ENCODE measurements around the gene FRG1.
"Not testable (repeated sequence)": the region's sequence is repeated elsewhere in the genome, so short reads cannot be mapped to it uniquely, and the experiment has no call there.

FRG1 gene

DNA sequence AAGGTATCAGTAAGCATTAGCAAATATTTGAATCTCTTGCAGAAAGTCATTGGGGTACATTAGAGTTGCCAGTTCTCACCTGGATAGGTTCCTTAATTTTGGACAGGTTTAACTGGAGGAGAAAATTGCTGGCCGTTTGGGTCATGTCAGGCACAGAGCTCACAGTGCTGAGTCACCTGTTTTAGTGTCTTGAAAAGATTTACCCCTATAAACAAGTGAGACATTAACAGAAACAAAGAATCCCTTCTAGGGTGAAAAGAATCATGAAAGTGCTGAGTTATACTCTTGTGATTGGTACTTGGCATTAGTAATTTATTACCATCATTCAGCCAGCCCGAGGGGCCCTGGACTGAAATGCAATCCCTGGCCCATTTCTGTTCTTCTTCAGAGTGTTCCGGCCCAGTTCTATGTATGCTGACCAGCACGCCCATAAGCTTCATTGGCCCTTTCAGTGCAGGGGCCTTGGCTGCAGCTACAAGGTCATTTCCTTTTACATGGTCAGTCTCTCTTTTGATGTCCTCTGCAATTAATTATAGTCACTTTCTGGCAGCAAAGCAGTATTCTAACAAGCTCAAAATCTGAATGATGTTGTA is 45.1 kb downstream of the FRG1 start:
- DNase-seq (ENCODE audit: low spot score) = not testable (repeated sequence)

DNA sequence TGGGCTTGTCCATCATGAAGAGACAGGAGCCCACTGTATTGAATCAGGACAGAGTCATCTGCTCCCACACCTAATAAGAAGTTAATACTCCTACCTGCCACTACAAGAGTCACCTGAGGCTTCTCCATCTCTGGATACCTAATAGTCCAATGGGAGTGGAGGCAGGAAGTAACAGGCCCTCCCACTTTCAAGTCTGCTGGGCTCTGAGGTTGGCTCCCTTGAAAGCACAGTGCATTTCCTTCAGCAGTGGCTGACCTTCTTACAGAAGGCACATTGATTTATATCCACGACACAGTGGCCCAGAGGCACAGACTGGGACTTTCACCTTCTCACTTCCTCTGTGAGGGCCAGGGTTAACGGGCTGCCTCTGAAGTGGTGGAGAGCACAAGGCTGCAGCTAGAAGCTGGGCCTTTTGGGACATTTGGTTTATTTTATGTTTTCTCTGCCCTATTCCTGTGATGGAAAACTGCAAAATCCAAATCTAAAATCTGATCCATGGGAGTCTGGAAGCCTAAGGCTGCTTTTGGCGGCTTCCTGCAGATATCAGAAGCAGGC is 48.3 kb downstream of the FRG1 start:
- DNase-seq (ENCODE audit: low spot score) = no peak

GRCh38 chr4:189989941-189990340 is 49.3 kb downstream of the FRG1 start:
- DNase-seq (ENCODE audit: low spot score) = not testable (repeated sequence)

All from ecto neural progenitor cell (in vitro differentiated cells).